Smooth muscle cell (in vitro differentiated cells): ENCODE results near the gene PPP1R37. TPM values are rescaled to one million over a fixed set of nuclear protein-coding genes. Genes with fewer than 3 reads are reported as not detected.
"Not testable (repeated sequence)": the region's sequence is repeated elsewhere in the genome, so short reads cannot be mapped to it uniquely, and the experiment has no call there.

ENCODE experiments used
- DNase-seq: peaks from one replicate; lab custom pipeline; 2025; ENCODE audit not compliant: unreplicated experiment; lab: John Stamatoyannopoulos, UW
- H2AFZ ChIP-seq: fragments of 200-600 bp; sonication (generic); 2 replicates; pipeline ENCODE4 v1.6.0; 2016; ENCODE audit warnings: antibody characterized with exemption, low read depth, mild to moderate bottlenecking
- H3F3A ChIP-seq: fragments of 200-600 bp; sonication (generic); 2 replicates; pipeline ENCODE4 v1.6.0; 2017; ENCODE audit warnings: antibody characterized with exemption, low read depth
- H3K27ac ChIP-seq: fragments of 200-600 bp; sonication (generic); 2 replicates; pipeline ENCODE4 v1.5.1; 2016; ENCODE audit warnings: low read depth, mild to moderate bottlenecking
- H3K27me3 ChIP-seq: fragments of 200-600 bp; sonication (generic); 2 replicates; pipeline ENCODE4 v1.6.1; 2016; ENCODE audit warnings: low read depth, mild to moderate bottlenecking
- H3K36me3 ChIP-seq: fragments of 200-600 bp; sonication (generic); 2 replicates; pipeline ENCODE4 v1.5.1; 2016; ENCODE audit warnings: low read depth
- H3K4me1 ChIP-seq: fragments of 200-600 bp; sonication (generic); 2 replicates; pipeline ENCODE4 v1.5.1; 2016; ENCODE audit warnings: low read depth
- H3K4me2 ChIP-seq: fragments of 200-600 bp; sonication (generic); 2 replicates; pipeline ENCODE4 v1.6.0; 2016; ENCODE audit warnings: mild to moderate bottlenecking
- H3K4me3 ChIP-seq: fragments of 200-600 bp; sonication (generic); 2 replicates; pipeline ENCODE4 v1.5.1; 2016; ENCODE audit warnings: mild to moderate bottlenecking
- H3K79me2 ChIP-seq: fragments of 200-600 bp; sonication (generic); 2 replicates; pipeline ENCODE4 v1.6.0; 2016; ENCODE audit warnings: low read depth, mild to moderate bottlenecking
- H3K9ac ChIP-seq: fragments of 200-600 bp; sonication (generic); 2 replicates; pipeline ENCODE4 v1.6.0; 2016; ENCODE audit warnings: low read depth
- H3K9me3 ChIP-seq: fragments of 200-600 bp; sonication (generic); replicated peaks from 2 replicates; pipeline ENCODE4 v1.5.1; 2016; ENCODE audit warnings: low read depth
- H4K20me1 ChIP-seq: fragments of 200-600 bp; sonication (generic); 2 replicates; pipeline ENCODE4 v1.6.0; 2016; ENCODE audit warnings: low read depth
- WGBS: methylation state at CpG from one replicate; pipeline ENCODE4 v1.1.7; 2016; ENCODE audit warnings: low lambda C conversion rate; 5-methylcytosine and 5-hydroxymethylcytosine counted together
- polyA plus RNA-seq: library from polyadenylated mRNA; unstranded; fragments of >200 nt; fragmentation: Nextera tagmentation; extraction: Ambion mirVana; gene quantifications from 2 replicates; pipeline ENCODE4 v1.2.1, GENCODE V29; 2016
- total RNA-seq: library from RNA; depleted of rRNA; stranded (reverse); fragments of >200 nt; gene quantifications from 2 replicates; pipeline ENCODE4 v1.2.3, GENCODE V29; 2014
- TF ChIP-seq, protein P1 (sequence below): fragments of 200-600 bp; sonication (generic); IDR thresholded peaks from 2 replicates; pipeline ENCODE4 v1.5.1; 2017; ENCODE audit warnings: borderline replicate concordance, mild to moderate bottlenecking, antibody characterized with exemption; ENCODE audit not compliant: insufficient read depth, poor library complexity, severe bottlenecking

The PPP1R37 gene
- total and polyA plus RNA-seq, 2 experiments from 2014 or later: 8.2 to 11.7 TPM

GRCh38 chr19:45104658-45105349 is 11.8 kb downstream of the PPP1R37 start:
- Histone ChIP-seq H3K27ac (no peak overlapping the region), H4K20me1 (peaks cover 100% of the 10 kb centered on the region), H3K79me2 (peaks cover 97% of the 10 kb centered on the region), H3K9me3 (no peaks in the 10 kb centered on the region), H3K9ac (no peak overlapping the region), H3K4me3 (no peak overlapping the region), H3K4me1 (peaks cover 20% of the 10 kb centered on the region), H3F3A (no peaks in the 10 kb centered on the region), H3K27me3 (no peaks in the 10 kb centered on the region), H2AFZ (no peak overlapping the region), H3K36me3 (no peaks in the 10 kb centered on the region), H3K4me2 (no peak overlapping the region)
- TF ChIP-seq, protein P1, sequence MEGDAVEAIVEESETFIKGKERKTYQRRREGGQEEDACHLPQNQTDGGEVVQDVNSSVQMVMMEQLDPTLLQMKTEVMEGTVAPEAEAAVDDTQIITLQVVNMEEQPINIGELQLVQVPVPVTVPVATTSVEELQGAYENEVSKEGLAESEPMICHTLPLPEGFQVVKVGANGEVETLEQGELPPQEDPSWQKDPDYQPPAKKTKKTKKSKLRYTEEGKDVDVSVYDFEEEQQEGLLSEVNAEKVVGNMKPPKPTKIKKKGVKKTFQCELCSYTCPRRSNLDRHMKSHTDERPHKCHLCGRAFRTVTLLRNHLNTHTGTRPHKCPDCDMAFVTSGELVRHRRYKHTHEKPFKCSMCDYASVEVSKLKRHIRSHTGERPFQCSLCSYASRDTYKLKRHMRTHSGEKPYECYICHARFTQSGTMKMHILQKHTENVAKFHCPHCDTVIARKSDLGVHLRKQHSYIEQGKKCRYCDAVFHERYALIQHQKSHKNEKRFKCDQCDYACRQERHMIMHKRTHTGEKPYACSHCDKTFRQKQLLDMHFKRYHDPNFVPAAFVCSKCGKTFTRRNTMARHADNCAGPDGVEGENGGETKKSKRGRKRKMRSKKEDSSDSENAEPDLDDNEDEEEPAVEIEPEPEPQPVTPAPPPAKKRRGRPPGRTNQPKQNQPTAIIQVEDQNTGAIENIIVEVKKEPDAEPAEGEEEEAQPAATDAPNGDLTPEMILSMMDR: no peak
- WGBS: 95% methylated on average over 16 of the region's 16 CpGs
- no peak for DNase-seq

- H3K4me1 ChIP-seq: peaks cover 16% of the 10 kb centered on the region
- peaks cover 98% of the 10 kb centered on the region for H3K79me2 ChIP-seq
- peaks cover 100% of the 10 kb centered on the region for H4K20me1 ChIP-seq
- H3K36me3 ChIP-seq, H3K27ac ChIP-seq, H3K27me3 ChIP-seq, DNase-seq, H3K9me3 ChIP-seq, H3K9ac ChIP-seq, H3K4me3 ChIP-seq, H2AFZ ChIP-seq, H3K4me2 ChIP-seq, H3F3A ChIP-seq: not testable (repeated sequence)
- 99% methylated on average over 11 of the region's 11 CpGs for WGBS
Measured at GRCh38 chr19:45106363-45106762, 13.4 kb downstream of the PPP1R37 start.

DNA sequence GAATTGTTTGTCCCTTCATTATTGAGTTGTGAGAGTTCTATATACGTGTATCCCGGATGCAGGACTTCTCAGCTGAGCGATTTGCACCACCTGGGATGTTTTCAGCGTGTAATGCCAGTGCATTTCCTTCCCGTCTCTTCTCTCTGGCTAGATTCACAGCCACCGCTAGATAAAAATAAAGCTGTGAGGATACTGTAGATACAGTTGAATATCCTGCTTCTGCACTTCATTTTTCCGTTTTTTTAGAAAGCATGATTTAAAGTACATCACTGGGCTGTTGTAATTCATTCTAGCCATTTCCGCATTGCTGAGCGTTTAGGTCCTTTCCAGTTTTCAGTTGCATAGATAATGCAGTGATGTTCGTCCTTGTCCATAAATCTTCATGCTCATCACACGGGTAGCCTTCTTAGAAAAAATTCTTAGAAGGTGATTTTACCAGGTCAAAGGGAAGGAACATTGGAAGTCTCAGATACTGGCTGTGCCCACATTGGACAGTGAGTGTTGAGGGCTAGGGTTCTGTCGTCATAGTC is 14.7 kb downstream of the PPP1R37 start:
- H3K9me3 ChIP-seq: no peaks in the 10 kb centered on the region
- TF ChIP-seq, protein P1: no peak
- H3K36me3 ChIP-seq: no peaks in the 10 kb centered on the region
- H3K4me3 ChIP-seq: no peak overlapping the region
- no peak for DNase-seq
- no peaks in the 10 kb centered on the region for H3F3A ChIP-seq
- no peak overlapping the region for H2AFZ ChIP-seq
- 94% methylated on average over 12 of the region's 12 CpGs for WGBS
- no peak overlapping the region for H3K27ac ChIP-seq
- H3K4me2 ChIP-seq: no peak overlapping the region
- no peak overlapping the region for H3K9ac ChIP-seq
- H3K27me3 ChIP-seq: no peaks in the 10 kb centered on the region
- H4K20me1 ChIP-seq: peaks cover 100% of the 10 kb centered on the region
- H3K4me1 ChIP-seq: peaks cover 16% of the 10 kb centered on the region
- H3K79me2 ChIP-seq: peaks cover 99% of the 10 kb centered on the region

- no peak overlapping the region for H3K27ac ChIP-seq
- TF ChIP-seq, protein P1: no peak
- H2AFZ ChIP-seq: no peak overlapping the region
- no peaks in the 10 kb centered on the region for H3K36me3 ChIP-seq
- no peak for DNase-seq
- H3K9me3 ChIP-seq: no peaks in the 10 kb centered on the region
- no peak overlapping the region for H3K9ac ChIP-seq
- H3K27me3 ChIP-seq: no peaks in the 10 kb centered on the region
- no peaks in the 10 kb centered on the region for H3F3A ChIP-seq
- no peaks in the 10 kb centered on the region for H3K4me1 ChIP-seq
- 67% methylated on average over 5 of the region's 5 CpGs for WGBS
- H4K20me1 ChIP-seq: peaks cover 100% of the 10 kb centered on the region
- no peak overlapping the region for H3K4me2 ChIP-seq
- no peak overlapping the region for H3K4me3 ChIP-seq
- H3K79me2 ChIP-seq: peaks cover 96% of the 10 kb centered on the region
Measured at GRCh38 chr19:45110851-45111266, 17.9 kb downstream of the PPP1R37 start.
